Hindlimb muscle (tissue), 1 donor: ENCODE data around the gene ST3GAL5. TPM values are rescaled to one million over a fixed set of nuclear protein-coding genes. Genes with fewer than 3 reads are reported as not detected.
"Not testable (repeated sequence)": the region's sequence is repeated elsewhere in the genome, so short reads cannot be mapped to it uniquely, and the experiment has no call there.

Source experiments
- DNase-seq: peaks from one replicate; pipeline ENCODE4 v3.0.0-alpha.2; 2013
- polyA plus RNA-seq: library from polyadenylated mRNA; unstranded; fragments of 120-200 nt; gene quantifications from one replicate; pipeline ENCODE4 v1.2.1, GENCODE V29; 2013; ENCODE audit not compliant: insufficient read length

The ST3GAL5 gene
- polyA plus RNA-seq = 43.2 TPM

DNA sequence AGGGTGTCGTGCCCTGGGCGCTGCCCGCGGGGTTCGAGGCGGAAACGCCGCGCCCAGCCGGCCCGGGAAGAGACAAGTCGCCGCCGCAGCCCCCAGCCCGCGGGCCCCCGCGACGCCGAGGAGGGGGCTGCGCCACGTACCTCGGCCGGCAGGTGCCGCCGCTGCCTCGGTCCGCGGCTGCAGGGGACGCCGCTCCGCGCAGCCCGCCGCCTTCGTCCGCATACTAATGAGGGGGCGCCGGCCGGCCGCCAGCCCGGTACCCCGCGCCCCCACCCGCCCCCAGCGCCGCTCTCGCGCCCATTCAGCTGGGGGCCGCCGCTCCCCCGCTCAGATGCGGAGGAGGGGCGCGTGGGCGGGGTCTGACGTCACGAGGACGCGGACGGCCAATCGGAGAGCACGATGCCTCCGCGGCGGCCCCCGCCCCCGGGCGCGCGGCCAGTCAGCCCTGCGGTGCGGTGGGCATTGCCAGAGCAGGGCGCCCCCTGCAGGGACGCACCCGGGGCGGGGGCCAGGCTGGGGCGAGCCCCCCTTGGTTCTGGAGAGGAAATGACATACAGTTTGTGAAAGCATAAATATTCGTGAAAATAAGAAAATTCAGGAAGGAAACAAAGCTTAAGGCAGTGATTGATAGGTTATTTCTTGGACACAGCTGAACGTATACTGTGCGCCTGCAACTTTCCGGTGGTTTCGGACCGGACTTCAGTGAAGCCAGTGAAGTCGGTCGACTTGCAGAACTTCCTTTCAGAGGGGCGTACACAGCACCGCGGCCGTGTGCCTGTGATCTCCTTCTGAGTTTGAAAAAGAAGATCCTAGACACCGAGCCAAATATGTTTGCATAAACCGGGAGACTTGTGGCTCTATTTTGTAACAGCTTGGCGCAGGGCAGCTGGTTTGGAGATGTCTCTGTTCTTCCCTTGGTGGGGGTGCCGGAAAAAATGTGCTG lies at the start of gene ST3GAL5:
Gene ST3GAL5 (minus strand): TSS at position 307 of the 943 bp plus-strand sequence. CDS start 85 bp downstream, at position 222.
- DNase-seq = peak; percentile 92

DNA sequence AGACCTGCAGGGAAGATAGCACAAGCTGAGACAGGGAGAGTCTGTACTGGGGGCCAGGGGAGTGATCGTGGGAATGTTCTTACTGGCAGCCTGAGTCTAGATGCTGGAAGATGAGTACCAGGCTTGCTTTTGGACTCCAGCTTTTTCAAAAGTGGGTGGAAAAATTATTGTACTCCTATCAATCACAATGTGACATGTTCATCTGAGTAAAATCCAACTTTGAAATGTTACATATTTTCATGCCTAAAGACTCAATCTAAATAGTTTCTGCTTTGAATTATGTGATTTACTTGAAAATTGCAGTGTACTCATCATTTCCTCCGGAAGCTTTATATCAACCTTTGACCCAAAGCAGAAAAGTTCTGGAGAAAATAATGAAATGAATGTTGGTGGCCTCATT lies 49.7 kb upstream of the ST3GAL5 start:
- DNase-seq = no peak

- no peak for DNase-seq
These were observed 48.3 kb upstream of the ST3GAL5 start for GRCh38 chr2:85937069-85937439.

DNA sequence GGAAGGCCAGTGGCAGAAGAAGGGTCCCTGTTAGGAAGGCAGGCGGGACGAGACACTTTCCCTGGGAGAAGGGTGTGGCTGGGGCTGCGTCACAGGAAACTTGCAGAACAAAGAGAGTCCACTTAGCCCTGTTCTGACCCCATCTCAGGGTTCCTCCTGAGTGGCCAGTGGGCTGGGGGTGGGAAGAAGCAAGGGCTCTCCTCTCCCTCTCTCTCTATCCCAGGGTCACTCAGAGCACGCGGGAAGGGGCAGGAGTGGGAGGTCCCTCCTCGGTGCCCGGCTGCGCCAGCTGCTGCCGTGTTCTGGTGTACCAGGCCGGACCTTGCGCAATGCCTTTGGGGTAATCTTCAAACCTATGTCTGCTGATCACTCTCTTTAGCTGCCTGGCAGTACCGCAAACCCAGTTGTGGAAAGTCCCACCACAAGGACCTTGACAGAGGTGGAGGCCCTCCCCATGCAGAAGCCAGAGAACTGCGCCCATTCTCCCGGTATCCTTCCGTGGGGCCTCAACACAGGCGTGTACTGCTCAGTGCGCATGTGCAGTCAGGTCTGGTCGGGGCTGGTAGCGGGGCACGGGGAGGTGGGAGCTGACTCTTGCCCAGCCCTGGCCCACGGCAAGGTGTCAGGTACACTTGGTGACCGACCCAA lies 47.8 kb upstream of the ST3GAL5 start:
- no peak for DNase-seq

DNA sequence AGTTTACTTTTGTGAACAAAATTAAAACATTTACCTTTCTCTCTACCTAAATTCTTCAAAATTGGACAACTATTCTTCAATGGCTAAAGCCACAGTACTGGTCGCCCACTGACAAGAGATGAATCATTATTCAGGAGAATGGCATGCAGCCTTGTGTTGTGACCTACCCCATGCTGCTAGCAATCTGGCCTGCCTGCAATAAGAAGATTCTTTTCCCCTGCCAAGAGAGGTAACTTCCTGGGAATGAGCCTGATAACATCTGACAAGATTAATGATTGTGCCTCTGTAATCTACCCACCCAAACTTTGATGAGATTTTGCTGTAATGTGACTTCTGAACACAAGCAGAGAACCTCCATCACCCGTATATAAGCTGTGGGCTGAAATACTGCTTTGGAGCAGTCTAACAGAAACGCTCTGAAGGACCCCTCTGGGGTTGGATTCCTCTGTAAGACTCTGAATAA lies 47.0 kb upstream of the ST3GAL5 start:
- DNase-seq = no peak

DNA sequence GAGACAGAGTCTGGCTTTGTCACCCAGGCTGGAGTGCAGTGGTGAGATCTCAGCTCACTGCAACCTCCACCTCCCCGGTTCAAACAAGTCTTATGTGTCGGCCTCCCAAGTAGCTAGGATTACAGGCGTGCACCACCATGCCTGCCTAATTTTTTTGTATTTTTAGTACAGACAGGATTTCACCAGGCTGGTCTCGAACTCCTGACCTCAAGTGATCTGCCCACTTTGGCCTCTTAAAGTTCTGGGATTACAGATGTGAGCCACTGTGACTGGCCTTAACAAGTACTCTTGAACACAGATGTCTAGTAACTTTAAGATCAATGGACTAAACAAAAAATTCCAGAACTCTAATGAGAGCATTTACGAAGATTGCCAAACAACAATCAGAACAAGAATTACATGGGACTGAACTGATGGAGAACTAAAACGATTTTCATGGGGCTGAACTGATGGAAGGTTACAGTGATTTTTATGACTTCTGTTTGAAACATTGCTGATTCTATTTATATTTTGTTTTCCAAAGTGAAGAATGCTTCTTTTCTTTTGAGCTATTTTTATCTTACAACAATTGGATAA lies 46.5 kb upstream of the ST3GAL5 start:
- no peak for DNase-seq

- DNase-seq = no peak
These were observed 45.2 kb upstream of the ST3GAL5 start for GRCh38 chr2:85933753-85934594.

- not testable (repeated sequence) for DNase-seq
These were observed 42.4 kb upstream of the ST3GAL5 start for GRCh38 chr2:85931151-85931550.

- DNase-seq = no peak
These were observed 41.6 kb upstream of the ST3GAL5 start for GRCh38 chr2:85930129-85931124.

- no peak for DNase-seq
These were observed 40.6 kb upstream of the ST3GAL5 start for GRCh38 chr2:85929096-85930050.

DNA sequence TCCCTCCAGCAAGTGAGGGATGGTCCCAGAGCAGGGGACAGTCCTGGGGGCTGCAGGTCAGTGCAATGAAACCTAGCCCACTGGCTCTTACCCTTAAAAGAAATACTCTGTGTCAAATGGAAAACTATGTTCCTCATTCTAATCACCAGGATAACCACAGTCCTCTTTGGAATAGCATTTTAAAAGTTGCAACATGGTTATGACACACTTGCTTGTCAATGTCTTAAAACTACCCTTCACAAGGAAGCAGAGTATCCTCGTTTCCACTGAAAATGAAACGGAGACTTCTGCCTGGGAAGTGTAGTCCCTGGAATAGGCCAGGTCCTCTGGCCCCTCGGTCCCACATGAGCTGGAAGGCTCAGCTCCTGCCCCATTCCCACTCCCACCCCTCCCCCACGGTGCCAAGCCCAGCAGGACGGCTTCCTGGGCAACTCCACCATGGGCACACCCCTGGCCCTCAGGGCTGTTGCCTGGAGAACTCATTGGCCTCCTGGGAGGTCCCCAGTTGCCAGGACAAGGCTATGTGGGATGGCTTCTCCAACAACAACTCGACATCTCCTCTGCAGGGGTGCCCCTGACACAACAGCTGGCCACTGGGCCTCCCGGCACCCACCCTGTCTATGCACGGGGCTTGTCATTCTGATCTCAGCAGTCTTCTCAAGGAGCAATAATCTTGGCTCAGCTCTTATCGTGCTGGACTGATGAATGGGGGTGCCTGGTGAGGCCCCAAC lies 38.3 kb upstream of the ST3GAL5 start:
- no peak for DNase-seq

- DNase-seq = no peak
These were observed 37.7 kb upstream of the ST3GAL5 start for GRCh38 chr2:85926526-85926925.

- no peak for DNase-seq
These were observed 36.5 kb upstream of the ST3GAL5 start for GRCh38 chr2:85925216-85925671.

GRCh38 chr2:85924522-85924921 lies 35.7 kb upstream of the ST3GAL5 start:
- DNase-seq = no peak

DNA sequence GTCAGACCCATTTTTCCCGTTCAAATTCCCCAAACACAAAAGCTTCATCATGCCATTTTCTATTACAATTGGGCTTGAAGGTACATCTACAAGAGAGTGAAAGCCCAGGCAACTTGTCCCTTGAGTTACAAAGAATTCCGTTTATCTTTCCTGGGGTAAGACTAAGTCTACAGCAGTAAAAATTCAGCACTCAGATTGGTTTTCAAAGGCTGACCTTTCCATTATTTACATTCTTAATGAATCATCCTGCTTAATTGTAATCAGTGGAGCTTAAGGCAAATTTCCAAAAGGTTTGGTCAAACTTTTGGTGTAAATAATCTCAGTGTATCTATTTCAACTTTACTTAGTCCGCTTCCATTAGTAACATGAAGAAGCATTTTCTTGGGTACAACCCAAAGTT lies 33.4 kb upstream of the ST3GAL5 start:
- DNase-seq = no peak

- DNase-seq = no peak
These were observed 32.9 kb upstream of the ST3GAL5 start for GRCh38 chr2:85921659-85922058.

- no peak for DNase-seq
These were observed 32.2 kb upstream of the ST3GAL5 start for GRCh38 chr2:85920810-85921545.
